Measurements from ENCODE around the gene KDM4B.

Gene KDM4B

DNA sequence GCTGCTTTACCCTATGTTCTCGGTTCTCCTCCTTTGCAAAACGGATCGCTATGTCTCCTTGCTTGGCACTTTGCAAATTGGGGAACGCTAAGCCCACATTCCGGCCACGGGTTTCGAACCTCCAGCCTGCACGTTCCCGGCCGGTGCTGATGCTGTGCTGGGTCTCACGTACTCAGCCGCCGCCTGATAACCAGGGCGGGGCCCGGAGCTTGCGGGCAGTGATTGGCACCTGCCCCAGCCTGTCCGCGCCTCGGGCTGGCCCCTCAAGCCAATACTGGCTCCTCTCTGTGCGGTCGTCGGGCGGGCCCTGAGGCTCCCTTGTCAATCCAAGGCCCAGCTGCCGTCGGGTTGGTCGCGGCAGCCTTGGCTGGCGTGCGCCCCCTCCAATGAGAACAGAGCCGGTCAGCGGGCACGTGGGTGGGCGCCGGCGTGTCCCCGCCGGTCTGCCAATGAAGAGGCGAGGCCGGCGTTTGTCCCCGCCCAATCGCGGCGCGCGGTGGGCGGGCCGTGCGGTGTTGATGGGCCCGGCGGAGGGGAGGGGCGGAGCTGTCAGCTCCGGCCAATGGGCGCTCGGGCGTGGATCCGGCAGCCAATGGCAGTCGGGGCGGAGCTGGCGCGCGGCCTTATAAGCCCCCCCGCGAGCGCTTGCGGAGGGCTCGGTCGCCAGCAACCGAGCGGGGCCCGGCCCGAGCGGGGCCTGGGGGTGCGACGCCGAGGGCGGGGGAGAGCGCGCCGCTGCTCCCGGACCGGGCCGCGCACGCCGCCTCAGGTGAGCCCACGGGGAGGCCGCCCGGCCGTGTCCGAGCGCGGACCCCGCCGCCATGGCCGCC lies at the start of gene KDM4B:
KDM4B (plus strand) TSS at position 652 of the 830 bp plus-strand sequence. CDS start 63,778 bp downstream, outside the sequence.
- TF ChIP-seq CTCF (IDR thresholded peaks at IDR 0.05; ENCODE audit: low read depth, low read length) = no peak
- DNase-seq (ENCODE audit: extremely low read depth, low read depth) = peak; percentile 100

DNA sequence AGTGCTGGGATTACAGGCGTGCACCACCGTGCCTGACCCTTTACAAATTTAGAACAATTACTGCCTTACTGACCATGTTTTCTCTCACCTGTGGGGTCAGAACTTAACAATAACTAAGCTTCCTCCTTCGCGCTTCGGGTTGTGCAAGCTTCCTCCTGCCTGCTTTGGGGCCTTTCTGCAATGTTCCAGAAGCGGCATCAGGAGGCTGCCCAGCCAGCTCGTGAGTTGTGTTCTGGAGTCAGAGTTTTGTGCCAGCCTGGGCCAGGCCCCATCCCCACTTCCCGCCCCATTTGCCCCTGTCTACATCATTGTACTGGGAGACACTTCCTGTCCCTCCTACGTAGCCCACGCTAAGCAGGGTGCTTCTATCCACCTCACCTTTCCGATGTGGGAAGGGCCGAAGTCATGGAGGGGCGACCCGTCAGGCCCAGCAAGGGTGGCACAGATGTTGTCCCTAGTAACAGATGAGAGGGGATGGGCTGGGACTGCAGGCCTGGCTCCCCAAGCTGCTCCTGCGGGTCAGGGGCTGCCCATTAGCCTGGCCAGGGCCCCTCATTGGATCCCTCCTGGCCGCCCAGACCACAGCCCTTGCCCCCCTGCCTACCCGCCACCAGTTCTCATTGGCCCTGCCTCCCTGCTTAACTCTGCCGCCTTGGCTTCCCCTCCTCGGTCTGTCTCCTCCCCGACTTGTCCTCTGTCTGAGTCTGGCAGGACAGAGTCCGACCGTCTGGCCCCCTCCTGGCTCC lies 46.2 kb upstream of the KDM4B start:
- no peak for TF ChIP-seq CTCF (IDR thresholded peaks at IDR 0.05; ENCODE audit: low read depth, low read length)
- DNase-seq (ENCODE audit: extremely low read depth, low read depth) = no peak

GRCh38 chr19:4923276-4923747 lies 45.6 kb upstream of the KDM4B start:
- no peak for DNase-seq (ENCODE audit: extremely low read depth, low read depth)
- no peak for TF ChIP-seq CTCF (IDR thresholded peaks at IDR 0.05; ENCODE audit: low read depth, low read length)

DNA sequence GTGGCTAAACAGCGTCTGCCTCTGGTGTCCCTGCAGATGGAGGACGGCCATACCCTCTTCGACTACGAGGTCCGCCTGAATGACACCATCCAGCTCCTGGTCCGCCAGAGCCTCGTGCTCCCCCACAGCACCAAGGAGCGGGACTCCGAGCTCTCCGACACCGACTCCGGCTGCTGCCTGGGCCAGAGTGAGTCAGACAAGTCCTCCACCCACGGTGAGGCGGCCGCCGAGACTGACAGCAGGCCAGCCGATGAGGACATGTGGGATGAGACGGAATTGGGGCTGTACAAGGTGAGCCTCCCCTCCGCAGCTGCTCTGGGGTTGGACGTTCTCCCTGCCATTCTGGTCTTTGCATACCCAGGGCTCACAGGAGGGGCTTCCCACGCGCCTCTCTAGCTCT lies 39.7 kb upstream of the KDM4B start:
- no peak for TF ChIP-seq CTCF (IDR thresholded peaks at IDR 0.05; ENCODE audit: low read depth, low read length)
- no peak for DNase-seq (ENCODE audit: extremely low read depth, low read depth)

DNA sequence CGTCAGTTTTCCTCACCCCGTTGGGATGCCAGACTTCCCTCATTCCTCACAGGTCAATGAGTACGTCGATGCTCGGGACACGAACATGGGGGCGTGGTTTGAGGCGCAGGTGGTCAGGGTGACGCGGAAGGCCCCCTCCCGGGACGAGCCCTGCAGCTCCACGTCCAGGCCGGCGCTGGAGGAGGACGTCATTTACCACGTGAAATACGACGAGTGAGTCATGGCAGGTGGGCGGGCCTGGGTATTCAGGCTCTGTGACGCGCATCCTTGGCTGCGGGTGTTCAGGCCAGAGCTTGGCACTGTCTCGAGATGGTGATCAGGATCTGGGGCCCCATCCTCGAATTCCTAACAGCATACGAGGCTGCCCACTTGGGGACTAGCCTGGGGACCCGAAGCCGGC lies 38.2 kb upstream of the KDM4B start:
- no peak for DNase-seq (ENCODE audit: extremely low read depth, low read depth)
- no peak for TF ChIP-seq CTCF (IDR thresholded peaks at IDR 0.05; ENCODE audit: low read depth, low read length)

DNA sequence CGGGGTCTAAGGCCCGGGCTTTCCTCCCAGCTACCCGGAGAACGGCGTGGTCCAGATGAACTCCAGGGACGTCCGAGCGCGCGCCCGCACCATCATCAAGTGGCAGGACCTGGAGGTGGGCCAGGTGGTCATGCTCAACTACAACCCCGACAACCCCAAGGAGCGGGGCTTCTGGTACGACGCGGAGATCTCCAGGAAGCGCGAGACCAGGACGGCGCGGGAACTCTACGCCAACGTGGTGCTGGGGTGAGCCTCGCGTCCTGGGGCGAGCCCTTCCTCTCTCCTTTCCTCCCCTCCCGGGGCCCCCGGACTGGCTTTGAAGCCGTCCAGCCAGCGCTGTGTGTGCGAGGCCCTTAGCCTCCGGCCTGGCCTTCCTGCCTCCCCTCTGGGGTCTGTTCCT lies 36.2 kb upstream of the KDM4B start:
- no peak for DNase-seq (ENCODE audit: extremely low read depth, low read depth)
- no peak for TF ChIP-seq CTCF (IDR thresholded peaks at IDR 0.05; ENCODE audit: low read depth, low read length)

DNA sequence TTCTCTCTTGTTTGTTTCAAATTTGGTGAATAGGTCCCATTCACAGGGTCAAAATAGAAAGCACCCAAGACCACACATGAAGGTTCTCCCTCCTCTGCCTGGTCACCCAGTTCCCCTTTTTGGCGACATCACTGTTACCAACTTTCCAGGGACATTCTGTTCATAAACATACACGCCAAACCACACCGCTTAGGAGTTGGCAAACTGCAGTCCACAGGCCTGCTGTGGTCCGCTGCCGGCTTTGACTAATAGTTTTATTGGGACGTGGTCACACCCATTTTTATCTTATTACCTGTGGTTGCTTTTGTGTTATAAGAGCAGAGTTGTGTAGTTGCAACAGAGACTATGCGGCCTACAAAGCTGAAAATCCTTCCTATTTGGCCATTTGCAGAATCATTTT lies 35.4 kb upstream of the KDM4B start:
- no peak for TF ChIP-seq CTCF (IDR thresholded peaks at IDR 0.05; ENCODE audit: low read depth, low read length)
- DNase-seq (ENCODE audit: extremely low read depth, low read depth) = no peak

Measured in AG09319 (cell line).